Endodermal cell (in vitro differentiated cells): Measurements from ENCODE around the gene VENTX. TPM values are rescaled to one million over a fixed set of nuclear protein-coding genes. Genes with fewer than 3 reads are reported as not detected.

Experiments
- DNase-seq: peaks from one replicate; pipeline ENCODE4 v3.0.0-alpha.2; 2017
- H3K27ac ChIP-seq: 2 replicates; pipeline ENCODE4 v1.5.1; 2013; ENCODE audit warnings: mild to moderate bottlenecking, low read depth, low read length, moderate library complexity
- H3K27me3 ChIP-seq: 2 replicates; pipeline ENCODE4 v1.6.1; 2013; ENCODE audit warnings: mild to moderate bottlenecking, low read length, moderate library complexity; ENCODE audit not compliant: insufficient read depth, control insufficient read depth, poor library complexity, severe bottlenecking
- H3K36me3 ChIP-seq: 2 replicates; pipeline ENCODE4 v1.7.0; 2013; ENCODE audit warnings: mild to moderate bottlenecking, low read length, moderate library complexity; ENCODE audit not compliant: control insufficient read depth, insufficient read depth
- H3K4me1 ChIP-seq: one replicate; pipeline ENCODE4 v1.7.0; 2013; ENCODE audit warnings: low read length; ENCODE audit not compliant: control insufficient read depth, insufficient read depth
- H3K4me3 ChIP-seq: 2 replicates; pipeline ENCODE4 v1.5.1; 2013; ENCODE audit warnings: mild to moderate bottlenecking, low read length, moderate library complexity
- H3K9ac ChIP-seq: 2 replicates; pipeline ENCODE4 v1.6.1; 2013; ENCODE audit warnings: mild to moderate bottlenecking, low read length, moderate library complexity; ENCODE audit not compliant: poor library complexity, severe bottlenecking; ENCODE audit errors: extremely low read depth
- H3K9me3 ChIP-seq: 2 replicates; pipeline ENCODE4 v1.6.1; 2013; ENCODE audit warnings: mild to moderate bottlenecking, low read length, moderate library complexity; ENCODE audit not compliant: control insufficient read depth
- H3K27ac Mint-ChIP-seq: 2 replicates; pipeline ENCODE4 v1.8.0; 2020; ENCODE audit warnings: mixed read lengths
- H3K27me3 Mint-ChIP-seq: 2 replicates; pipeline ENCODE4 v1.8.0; 2021; ENCODE audit warnings: mild to moderate bottlenecking, mixed read lengths; ENCODE audit not compliant: insufficient read depth
- H3K36me3 Mint-ChIP-seq: 2 replicates; pipeline ENCODE4 v1.8.0; 2020; ENCODE audit warnings: low read depth, mixed read lengths
- H3K4me1 Mint-ChIP-seq: 2 replicates; pipeline ENCODE4 v1.8.0; 2020; ENCODE audit warnings: mixed read lengths
- H3K4me3 Mint-ChIP-seq: 2 replicates; pipeline ENCODE4 v1.8.0; 2020; ENCODE audit warnings: mild to moderate bottlenecking, moderate library complexity, mixed read lengths
- H3K9me3 Mint-ChIP-seq: 2 replicates; pipeline ENCODE4 v1.8.0; 2020; ENCODE audit warnings: mild to moderate bottlenecking, mixed read lengths
- WGBS, 2 experiments: methylation state at CpG; one replicate each; pipeline versions ENCODE4 v1.1.5 to v1.1.7; 2013; ENCODE audit warnings: missing lambda C conversion rate in 2 of 2, mixed read lengths in 1 of 2; ENCODE audit not compliant: insufficient coverage in 1 of 2, insufficient read length in 1 of 2; 5-methylcytosine and 5-hydroxymethylcytosine counted together
- total RNA-seq, 2 donors: library from RNA; stranded (reverse); fragmentation: NEBNext Ultra II Directional in 1 of 2; extraction: Animal tissue kit (Norgen Biotek cat#: 25700) in 1 of 2; gene quantifications; 2 replicates in 1 of 2; 3 replicates in 1 of 2; pipeline ENCODE4 v1.2.1, GENCODE V29; 2021
- TF ChIP-seq, protein P1 (sequence below): fragments of 200-600 bp; sonication (generic); conservative IDR thresholded peaks from 2 replicates; pipeline ENCODE4 v1.5.0; 2021; ENCODE audit warnings: antibody characterized with exemption, mild to moderate bottlenecking

VENTX gene
- total RNA-seq, 2 donors from 2014 or later = 5.5 to 14.2 TPM

- 19% methylated on average over 48 of the region's 48 CpGs; no CpG with 5 or more reads in 1 of the 2 experiments for WGBS, 2 experiments
These were observed 2.3 kb upstream of the VENTX start for GRCh38 chr10:133235265-133235855.

DNA sequence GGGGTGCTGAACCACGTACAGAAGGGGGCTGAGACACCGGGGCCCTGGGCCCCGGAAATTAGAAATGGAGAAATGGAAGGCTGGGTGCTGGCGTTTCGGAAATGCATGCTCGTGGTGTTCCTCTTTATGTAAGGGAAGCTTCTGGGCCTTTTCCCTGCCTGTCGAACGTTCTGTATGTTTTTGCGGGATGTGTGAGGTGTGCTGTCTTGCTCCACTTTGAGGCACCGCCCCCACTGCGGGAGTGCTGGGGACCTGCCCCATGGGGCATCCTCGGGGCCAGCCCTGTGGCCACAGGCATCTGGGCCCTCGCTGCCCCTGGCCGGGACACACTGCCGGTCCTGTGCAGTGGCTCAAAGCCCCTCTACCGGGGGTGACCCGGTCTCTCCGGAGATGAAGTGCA is 1.7 kb upstream of the VENTX start:
- Mint-ChIP-seq H3K27me3 (peaks cover 61% of the 10 kb centered on the region), H3K27ac (no peak overlapping the region), H3K9me3 (peaks cover 2% of the 10 kb centered on the region), H3K36me3 (peaks cover 7% of the 10 kb centered on the region), H3K4me3 (peak overlapping the region; percentile 75), H3K4me1 (peaks cover 14% of the 10 kb centered on the region)
- Histone ChIP-seq H3K9ac (no peak overlapping the region), H3K4me1 (no peaks in the 10 kb centered on the region), H3K36me3 (no peaks in the 10 kb centered on the region), H3K9me3 (no peaks in the 10 kb centered on the region), H3K27me3 (peaks cover 74% of the 10 kb centered on the region), H3K4me3 (no peak overlapping the region), H3K27ac (no peak overlapping the region)
- TF ChIP-seq, protein P1, sequence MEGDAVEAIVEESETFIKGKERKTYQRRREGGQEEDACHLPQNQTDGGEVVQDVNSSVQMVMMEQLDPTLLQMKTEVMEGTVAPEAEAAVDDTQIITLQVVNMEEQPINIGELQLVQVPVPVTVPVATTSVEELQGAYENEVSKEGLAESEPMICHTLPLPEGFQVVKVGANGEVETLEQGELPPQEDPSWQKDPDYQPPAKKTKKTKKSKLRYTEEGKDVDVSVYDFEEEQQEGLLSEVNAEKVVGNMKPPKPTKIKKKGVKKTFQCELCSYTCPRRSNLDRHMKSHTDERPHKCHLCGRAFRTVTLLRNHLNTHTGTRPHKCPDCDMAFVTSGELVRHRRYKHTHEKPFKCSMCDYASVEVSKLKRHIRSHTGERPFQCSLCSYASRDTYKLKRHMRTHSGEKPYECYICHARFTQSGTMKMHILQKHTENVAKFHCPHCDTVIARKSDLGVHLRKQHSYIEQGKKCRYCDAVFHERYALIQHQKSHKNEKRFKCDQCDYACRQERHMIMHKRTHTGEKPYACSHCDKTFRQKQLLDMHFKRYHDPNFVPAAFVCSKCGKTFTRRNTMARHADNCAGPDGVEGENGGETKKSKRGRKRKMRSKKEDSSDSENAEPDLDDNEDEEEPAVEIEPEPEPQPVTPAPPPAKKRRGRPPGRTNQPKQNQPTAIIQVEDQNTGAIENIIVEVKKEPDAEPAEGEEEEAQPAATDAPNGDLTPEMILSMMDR = no peak
- WGBS, 2 experiments = 8 to 11% methylated on average over 10 to 18 of the region's 18 CpGs
- DNase-seq = peak; percentile 69

More at GRCh38 chr10:133235265-133235855, 2.3 kb upstream of the VENTX start:
- Histone ChIP-seq H3K4me3 (no peak overlapping the region), H3K27ac (no peak overlapping the region), H3K9me3 (no peaks in the 10 kb centered on the region), H3K4me1 (no peaks in the 10 kb centered on the region), H3K36me3 (no peaks in the 10 kb centered on the region), H3K9ac (no peak overlapping the region), H3K27me3 (peaks cover 80% of the 10 kb centered on the region)
- peaks cover 14% of the 10 kb centered on the region for H3K4me1 Mint-ChIP-seq
- peaks cover 63% of the 10 kb centered on the region for H3K27me3 Mint-ChIP-seq
- peaks cover 2% of the 10 kb centered on the region for H3K9me3 Mint-ChIP-seq
- peak; percentile 71 for DNase-seq
- peak overlapping the region; percentile 75 for H3K4me3 Mint-ChIP-seq
- TF ChIP-seq, protein P1 = no peak
- no peak overlapping the region for H3K27ac Mint-ChIP-seq
- peaks cover 3% of the 10 kb centered on the region for H3K36me3 Mint-ChIP-seq

DNA sequence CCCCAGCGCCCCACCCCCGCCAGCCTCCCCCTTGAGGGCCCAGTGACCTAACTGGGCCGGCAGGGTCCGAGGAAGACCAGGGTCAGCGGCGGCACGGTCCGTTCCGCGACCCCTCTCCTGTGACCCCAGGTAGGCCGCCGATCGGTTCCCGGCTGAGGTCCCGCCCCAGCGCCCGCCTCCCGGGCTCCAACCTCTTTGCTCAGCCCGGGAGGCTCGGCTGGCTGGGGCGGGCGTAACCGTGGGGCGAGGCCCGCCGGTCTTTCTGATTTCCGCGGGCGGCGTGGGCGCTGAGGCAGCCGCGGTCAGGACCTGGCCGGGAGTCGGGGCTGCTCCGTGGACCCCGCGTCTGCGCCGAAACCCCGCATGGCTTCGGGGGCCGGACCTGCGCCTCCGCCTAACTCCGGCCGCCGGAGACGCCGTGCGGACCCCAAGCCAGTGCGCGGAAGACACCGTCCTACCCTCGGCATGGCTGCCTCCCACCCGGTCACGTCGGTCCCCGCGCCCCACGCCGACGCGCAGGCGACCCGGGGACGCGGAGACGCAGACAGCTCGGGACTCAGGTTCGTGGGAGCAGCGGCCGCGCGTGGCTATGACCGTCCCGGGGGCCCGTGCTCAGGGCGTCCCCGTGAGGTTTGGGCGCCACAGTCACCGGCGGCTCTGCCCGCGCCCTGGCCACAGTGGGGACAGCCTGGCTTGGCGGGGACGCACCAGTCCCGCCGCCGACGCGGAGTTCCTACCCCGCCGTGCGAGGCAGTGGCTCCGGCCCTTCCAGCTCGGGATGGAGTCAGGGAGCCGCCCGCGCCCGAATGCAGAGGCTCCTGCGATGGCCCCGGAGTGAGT is 1.0 kb upstream of the VENTX start:
- TF ChIP-seq, protein P1 = no peak
- Mint-ChIP-seq H3K27me3 (peaks cover 55% of the 10 kb centered on the region), H3K36me3 (peaks cover 12% of the 10 kb centered on the region), H3K4me3 (peak overlapping the region; percentile 75), H3K27ac (no peak overlapping the region), H3K4me1 (peaks cover 12% of the 10 kb centered on the region), H3K9me3 (no peaks in the 10 kb centered on the region)
- Histone ChIP-seq H3K36me3 (no peaks in the 10 kb centered on the region), H3K9me3 (no peaks in the 10 kb centered on the region), H3K4me1 (no peaks in the 10 kb centered on the region), H3K4me3 (peak overlapping the region; percentile 79), H3K9ac (no peak overlapping the region), H3K27ac (no peak overlapping the region), H3K27me3 (peaks cover 67% of the 10 kb centered on the region)
- WGBS, 2 experiments = 1 to 2% methylated on average over 33 to 103 of the region's 103 CpGs
- DNase-seq = peak; percentile 82
